Measurements from ENCODE around the gene CGREF1.

DNA sequence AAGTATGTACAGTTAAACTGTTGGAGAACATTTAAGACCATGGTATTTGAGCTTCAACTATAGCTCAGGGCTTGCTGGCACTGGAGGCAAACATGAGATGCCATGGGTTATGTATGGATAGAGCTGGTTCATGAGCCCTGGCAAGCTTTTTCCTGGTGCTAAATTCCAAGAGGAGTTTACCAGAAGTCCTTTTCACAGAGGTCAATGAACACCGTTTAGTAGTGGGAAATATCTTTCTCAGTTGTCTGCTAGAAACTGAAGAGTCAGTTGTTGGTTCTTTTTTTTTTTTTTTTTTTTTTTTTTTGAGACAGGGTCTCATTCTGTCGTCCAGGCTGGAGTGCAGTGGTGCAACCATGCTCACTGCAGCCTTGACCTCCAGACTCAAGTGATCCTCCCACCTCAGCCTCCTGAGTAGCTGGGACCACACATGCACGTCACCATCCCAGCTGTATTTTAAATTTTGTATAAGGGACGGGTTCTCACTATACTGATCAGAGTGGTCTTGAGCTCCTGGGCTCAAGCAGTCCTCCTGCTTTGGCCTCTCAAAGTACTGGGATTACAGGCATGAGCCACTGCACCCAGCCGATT lies 31.0 kb downstream of the CGREF1 start:
- TF ChIP-seq, protein P1, sequence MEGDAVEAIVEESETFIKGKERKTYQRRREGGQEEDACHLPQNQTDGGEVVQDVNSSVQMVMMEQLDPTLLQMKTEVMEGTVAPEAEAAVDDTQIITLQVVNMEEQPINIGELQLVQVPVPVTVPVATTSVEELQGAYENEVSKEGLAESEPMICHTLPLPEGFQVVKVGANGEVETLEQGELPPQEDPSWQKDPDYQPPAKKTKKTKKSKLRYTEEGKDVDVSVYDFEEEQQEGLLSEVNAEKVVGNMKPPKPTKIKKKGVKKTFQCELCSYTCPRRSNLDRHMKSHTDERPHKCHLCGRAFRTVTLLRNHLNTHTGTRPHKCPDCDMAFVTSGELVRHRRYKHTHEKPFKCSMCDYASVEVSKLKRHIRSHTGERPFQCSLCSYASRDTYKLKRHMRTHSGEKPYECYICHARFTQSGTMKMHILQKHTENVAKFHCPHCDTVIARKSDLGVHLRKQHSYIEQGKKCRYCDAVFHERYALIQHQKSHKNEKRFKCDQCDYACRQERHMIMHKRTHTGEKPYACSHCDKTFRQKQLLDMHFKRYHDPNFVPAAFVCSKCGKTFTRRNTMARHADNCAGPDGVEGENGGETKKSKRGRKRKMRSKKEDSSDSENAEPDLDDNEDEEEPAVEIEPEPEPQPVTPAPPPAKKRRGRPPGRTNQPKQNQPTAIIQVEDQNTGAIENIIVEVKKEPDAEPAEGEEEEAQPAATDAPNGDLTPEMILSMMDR (IDR thresholded peaks at IDR 0.05) = no peak
- no peak for TF ChIP-seq POLR2AphosphoS5 (IDR thresholded peaks at IDR 0.05)
- TF ChIP-seq EP300 (IDR thresholded peaks at IDR 0.05) = no peak
